Erythroblast (primary cell): Measurements from ENCODE around the gene ECE1.
A peak's percentile ranks its signal among the peaks of the same experiment; 100 is the strongest.

Experiments used
- DNase-seq, 2 experiments: peaks; one replicate each; lab custom pipeline; 2025; lab: John Stamatoyannopoulos, UW
- GATA1 ChIP-seq: IDR thresholded peaks from 2 replicates; pipeline ENCODE4 v1.6.1; 2011; ENCODE audit warnings: low read depth, mild to moderate bottlenecking, control low read depth, low read length, moderate library complexity
- POLR2A ChIP-seq: IDR thresholded peaks from 2 replicates; pipeline ENCODE4 v1.6.1; 2011; ENCODE audit warnings: mild to moderate bottlenecking, low read length

The ECE1 gene

DNA sequence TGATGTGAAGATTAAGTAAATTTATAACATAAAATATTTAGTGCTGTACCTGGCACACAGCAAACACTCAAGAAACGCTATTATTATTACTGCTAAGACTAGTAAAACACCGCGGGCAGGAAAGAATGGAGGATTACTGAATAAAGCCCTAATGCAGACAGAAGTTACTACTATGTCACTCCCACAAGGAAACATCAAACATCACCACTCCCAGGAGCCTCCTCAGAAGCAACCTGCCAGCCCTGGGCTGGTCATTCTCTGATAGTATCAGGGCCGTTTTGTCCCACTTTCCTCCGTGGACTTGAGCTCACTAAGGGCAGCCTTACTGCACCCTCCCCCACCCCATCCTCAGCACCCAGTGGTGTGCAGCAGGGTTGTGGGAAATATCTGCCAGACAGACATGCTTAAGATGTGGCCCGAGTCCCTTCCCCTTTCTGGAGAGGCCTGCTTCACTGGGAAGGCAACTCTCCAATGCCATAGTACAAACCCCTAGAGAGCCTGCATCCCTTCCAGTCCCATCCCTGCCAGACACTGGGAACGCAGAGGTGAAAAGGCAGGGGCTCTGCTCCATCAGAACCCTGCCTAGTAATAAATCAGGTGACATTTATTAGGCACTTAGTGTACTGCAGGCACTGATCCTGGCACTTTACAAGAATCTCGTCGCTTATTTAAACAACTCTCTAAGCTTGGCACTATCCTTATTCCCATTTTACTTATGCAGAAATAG, 41.7 kb upstream of the ECE1 start:
- DNase-seq = no peak
- TF ChIP-seq POLR2A (no peak), GATA1 (no peak)

DNA sequence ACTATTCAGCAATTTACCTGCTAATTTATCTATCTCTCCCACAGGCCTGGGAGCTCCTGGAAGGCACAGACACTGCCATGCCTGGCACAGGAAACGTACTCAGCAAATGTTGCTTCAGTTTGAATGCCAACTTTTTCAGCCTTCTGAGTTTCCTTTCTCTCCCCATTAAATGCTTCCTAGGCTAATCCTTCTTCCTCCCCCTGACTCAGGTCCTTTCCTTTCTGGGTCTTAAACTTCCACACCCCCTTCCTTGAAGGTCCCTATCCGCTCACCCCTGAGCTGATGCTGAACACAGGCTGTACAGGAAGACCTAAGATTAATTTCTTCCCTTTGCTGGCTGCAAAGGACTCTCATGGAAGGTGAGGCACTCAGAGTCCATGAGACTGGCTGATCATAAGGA, 40.3 kb upstream of the ECE1 start:
- DNase-seq = no peak
- TF ChIP-seq GATA1 = no peak
- no peak for TF ChIP-seq POLR2A

DNA sequence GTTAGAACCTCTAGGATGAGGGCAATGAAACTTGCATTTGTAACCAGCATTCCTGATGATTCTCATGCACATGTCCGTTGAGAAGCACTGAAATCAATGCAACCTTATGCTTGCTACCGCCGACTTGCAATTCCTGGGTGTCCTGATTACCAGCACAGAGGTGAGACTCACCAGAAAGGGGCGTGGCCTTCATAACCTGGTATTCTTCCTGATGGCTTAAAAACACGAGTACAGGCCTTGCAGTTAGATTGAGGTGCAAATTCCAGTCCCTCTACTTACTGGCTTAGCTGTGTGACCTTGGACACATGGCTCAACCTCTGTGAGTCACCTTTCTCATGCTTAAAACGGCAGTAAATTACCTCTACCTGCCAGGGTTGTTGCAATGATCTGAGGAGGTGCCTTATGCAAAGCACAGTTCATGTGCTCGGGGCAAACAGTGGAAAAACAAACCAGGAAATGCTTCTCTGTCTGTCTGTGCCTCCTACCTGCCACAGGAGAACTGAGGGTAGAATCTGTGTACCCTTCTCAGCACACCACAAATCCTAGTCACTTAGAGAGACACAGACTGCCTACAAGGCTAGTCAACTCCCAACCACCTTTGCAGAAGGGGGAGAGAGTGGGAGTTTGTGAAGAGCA, 39.1 kb upstream of the ECE1 start:
- DNase-seq = no peak
- TF ChIP-seq GATA1 (no peak), POLR2A (no peak)

DNA sequence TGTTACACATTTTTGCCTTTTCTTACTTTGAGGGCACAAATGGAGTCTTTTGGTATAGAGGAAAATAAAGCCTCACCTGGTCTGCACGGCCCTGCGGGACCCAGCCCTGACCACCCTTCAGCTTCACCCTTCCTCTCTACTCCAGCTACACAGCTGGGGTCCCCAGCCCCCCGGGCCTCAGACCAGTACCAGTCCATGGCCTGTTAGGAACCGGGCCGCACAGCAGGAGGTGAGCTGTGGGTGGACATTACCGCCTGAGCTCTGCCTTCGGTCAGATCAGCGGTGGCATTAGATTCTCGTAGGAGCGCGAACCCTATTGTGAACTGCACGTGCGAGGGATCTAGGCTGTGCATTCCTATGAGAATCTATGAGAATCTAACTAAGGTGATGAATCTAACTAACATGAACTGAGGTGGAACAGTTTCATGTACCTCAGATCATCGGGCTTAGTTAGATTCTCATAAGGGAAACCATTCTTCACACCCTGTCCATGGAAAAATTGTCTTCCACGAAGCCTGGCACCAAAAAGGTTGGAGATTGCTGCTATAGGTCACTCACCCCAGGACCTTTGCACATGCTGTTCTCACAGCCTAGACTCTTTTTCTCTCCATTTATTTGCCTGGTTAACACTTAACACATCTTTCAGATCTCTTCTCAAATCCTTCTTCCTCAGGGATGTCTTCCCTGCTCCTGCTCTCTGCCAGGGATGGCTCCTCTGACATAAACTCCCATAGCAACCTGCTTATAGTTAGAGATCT, 37.5 kb upstream of the ECE1 start:
- DNase-seq = no peak
- no peak for TF ChIP-seq POLR2A
- TF ChIP-seq GATA1 = no peak

GRCh38 chr1:21326861-21327344, 36.6 kb upstream of the ECE1 start:
- no peak for DNase-seq
- TF ChIP-seq GATA1 (no peak), POLR2A (no peak)

DNA sequence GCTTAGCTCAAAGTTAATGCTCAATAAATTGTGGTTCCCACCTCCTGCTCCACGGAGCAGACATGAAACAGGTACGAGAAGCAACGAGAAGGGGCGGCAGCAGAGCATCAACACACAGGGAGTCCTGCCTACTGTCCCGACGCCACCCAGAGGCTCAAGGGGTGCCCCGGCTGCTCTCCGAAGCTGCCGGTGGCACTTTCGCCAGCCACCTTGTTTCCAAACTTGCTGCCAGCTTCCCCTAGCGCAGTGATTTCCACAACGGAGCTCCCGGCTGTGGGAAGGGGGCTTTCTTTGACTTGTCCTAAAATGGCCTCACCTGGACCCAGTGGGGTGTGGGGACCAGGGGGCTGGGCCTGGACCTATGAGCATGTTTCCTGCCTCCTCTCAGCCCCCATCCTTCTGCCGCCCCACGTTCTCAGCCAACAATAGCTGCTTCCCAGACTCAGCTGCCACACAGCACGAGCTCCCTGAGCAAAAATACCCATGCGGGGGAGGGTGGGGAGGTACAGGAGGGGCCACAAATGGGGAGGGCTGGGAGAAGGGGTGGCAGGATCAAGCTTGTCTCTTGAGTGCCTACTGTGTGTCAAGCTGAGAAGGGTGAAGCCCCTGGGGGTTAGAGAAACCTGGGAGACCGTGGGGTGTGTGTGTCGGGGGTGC, 35.6 kb upstream of the ECE1 start:
- no peak for TF ChIP-seq GATA1
- no peak for TF ChIP-seq POLR2A
- no peak for DNase-seq

- no peak for TF ChIP-seq GATA1
- TF ChIP-seq POLR2A = no peak
- no peak for DNase-seq
These were observed 35.0 kb upstream of the ECE1 start for GRCh38 chr1:21325231-21325718.

- TF ChIP-seq GATA1 (no peak), POLR2A (peak; percentile 56)
- DNase-seq = peak in 1 of 2 experiments; percentile 89
These were observed 34.3 kb upstream of the ECE1 start for GRCh38 chr1:21324368-21325141.

- DNase-seq = no peak
- TF ChIP-seq POLR2A = no peak
- TF ChIP-seq GATA1 = no peak
These were observed 32.8 kb upstream of the ECE1 start for GRCh38 chr1:21323091-21323490.

GRCh38 chr1:21322681-21323016, 32.4 kb upstream of the ECE1 start:
- no peak for DNase-seq
- TF ChIP-seq POLR2A = no peak
- TF ChIP-seq GATA1 = no peak

DNA sequence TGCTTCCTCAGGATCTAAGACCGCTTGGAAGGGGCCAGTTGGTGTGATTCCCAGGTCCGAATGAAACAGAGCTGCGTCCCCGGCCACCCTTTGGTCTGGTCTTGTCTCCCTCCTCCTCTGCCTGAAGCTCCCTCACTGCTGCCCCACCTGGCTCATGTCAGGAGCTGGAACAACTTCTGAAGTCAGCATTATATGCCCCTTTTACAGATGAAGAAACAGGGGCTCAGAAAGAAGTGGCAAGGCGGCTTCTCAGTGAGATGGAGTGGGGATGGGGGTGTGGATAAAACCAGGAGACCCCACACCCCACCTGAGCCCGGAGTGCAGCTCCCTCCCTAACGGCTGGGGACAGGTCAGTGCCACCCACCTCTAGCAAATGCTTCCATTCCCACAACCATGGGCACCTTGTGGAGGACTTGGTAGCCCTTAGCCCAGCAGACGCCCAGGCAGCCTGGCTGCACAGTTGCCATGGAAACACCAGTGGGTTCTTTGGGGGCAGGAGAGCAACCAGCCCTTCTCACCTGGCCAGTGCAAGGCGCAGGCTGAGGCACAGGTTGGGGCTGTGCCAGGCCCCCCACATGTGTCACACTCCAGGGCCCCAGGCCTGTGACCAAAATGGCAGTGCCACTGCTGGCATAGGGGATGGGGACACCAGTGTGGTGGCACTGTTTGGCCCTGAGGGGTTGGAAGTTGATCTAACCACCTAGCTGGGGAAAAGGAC, 31.9 kb upstream of the ECE1 start:
- TF ChIP-seq POLR2A (no peak), GATA1 (no peak)

More for the DNA sequence above, 31.9 kb upstream of the ECE1 start:
- no peak for DNase-seq
